GM06990 (cell line): ENCODE measurements around the gene DNALI1.

Source experiments
- DNase-seq: peaks from one replicate; pipeline ENCODE4 v3.0.0-alpha.2; 2011; ENCODE audit not compliant: insufficient read length; ENCODE audit errors: extremely low read depth
- H3K27me3 ChIP-seq: replicated peaks from 2 replicates; pipeline ENCODE4 v1.6.0; 2011; ENCODE audit warnings: low read length; ENCODE audit not compliant: control insufficient read depth, insufficient read depth
- H3K36me3 ChIP-seq: 2 replicates; pipeline ENCODE4 v1.5.1; 2011; ENCODE audit warnings: low read length; ENCODE audit not compliant: control insufficient read depth, insufficient read depth
- H3K4me3 ChIP-seq: replicated peaks from 2 replicates; pipeline ENCODE4 v1.5.1; 2011; ENCODE audit warnings: low read depth, mild to moderate bottlenecking, control low read depth, low read length
- TF ChIP-seq, protein P1 (sequence below): IDR thresholded peaks from 2 replicates; pipeline ENCODE4 v1.5.1; 2011; ENCODE audit warnings: low read length, control low read depth, mild to moderate bottlenecking, inconsistent platforms; ENCODE audit not compliant: insufficient read depth, poor library complexity, severe bottlenecking

DNALI1 gene

DNA sequence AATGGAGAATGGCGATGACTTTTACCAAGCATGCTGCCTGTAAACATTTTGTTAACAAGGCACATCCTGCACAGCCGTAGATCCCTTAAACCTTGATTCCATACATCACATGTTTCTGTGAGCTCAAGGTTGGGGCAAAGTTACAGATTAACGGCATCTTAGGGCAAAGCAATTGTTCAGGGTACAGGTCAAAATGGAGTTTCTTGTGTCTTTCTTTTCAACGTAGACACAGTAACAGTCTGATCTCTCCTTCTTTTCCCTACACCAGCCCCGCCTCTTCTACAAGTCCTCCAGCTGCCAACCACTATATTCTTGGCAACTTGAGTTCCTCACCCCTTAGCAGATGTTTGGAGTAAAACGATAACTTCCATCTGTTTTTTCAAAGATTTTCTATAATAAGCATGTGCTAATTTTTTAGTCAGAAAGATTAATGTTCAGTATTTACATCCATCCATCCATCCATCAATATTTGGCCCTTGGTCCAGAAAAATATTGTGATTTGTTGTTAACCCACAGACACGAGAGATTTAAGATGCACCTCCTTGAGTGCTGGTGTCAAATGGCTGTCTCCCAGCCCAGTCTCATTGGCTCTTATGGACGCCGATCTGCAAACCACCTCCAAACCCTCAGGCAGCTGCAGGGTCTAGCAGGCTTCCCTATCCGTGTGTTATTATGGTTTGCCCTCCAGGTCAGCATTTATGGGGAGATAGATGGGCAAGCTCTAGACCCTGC is 3.8 kb downstream of the DNALI1 start:
- peaks cover 6% of the 10 kb centered on the region for H3K36me3 ChIP-seq
- TF ChIP-seq, protein P1, sequence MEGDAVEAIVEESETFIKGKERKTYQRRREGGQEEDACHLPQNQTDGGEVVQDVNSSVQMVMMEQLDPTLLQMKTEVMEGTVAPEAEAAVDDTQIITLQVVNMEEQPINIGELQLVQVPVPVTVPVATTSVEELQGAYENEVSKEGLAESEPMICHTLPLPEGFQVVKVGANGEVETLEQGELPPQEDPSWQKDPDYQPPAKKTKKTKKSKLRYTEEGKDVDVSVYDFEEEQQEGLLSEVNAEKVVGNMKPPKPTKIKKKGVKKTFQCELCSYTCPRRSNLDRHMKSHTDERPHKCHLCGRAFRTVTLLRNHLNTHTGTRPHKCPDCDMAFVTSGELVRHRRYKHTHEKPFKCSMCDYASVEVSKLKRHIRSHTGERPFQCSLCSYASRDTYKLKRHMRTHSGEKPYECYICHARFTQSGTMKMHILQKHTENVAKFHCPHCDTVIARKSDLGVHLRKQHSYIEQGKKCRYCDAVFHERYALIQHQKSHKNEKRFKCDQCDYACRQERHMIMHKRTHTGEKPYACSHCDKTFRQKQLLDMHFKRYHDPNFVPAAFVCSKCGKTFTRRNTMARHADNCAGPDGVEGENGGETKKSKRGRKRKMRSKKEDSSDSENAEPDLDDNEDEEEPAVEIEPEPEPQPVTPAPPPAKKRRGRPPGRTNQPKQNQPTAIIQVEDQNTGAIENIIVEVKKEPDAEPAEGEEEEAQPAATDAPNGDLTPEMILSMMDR, result no peak
- no peaks in the 10 kb centered on the region for H3K27me3 ChIP-seq
- no peak for DNase-seq
- H3K4me3 ChIP-seq, result no peak overlapping the region

DNA sequence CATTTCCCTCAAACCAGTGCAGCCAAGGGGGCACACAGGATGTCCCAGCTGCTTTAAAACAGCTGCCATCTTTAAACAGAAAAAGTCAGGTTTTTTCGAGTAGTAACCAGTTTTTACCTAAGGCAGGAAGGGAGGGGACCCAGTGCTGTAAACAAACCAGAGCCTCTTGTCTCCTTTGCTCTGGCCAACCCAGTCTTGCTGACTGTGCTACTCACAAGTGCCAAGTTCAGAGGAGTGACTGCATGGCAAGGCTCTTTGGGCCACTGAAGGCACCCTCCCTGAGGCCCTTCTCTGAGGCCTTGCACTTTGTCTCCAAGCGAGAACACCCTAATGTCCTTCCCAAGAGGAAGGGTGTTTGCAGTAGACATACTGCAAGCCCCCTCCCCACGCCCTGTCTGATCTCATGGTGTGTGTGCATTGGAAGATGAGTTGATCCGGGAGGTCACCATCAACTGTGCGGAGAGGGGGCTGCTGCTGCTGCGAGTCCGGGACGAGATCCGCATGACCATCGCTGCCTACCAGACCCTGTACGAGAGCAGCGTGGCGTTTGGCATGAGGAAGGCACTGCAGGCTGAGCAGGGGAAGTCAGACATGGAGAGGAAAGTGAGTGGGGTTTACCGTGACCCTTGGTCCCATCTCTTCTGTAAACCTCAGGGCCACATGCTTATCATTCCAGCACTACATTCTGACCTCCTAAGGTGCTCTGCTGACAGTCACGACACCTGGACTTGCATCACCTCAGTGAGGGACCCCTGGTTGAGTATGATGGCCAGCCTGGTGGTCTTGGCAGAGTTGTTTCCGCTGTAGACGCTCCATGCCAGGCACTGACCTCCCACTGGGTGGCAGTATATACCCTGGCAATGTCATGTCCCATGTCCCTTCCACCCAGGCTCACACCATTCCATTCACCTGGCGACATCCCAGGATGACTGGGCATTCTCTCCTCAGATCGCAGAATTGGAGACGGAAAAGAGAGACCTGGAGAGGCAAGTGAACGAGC is 4.7 kb downstream of the DNALI1 start:
- Histone ChIP-seq H3K4me3 (no peak overlapping the region), H3K27me3 (no peaks in the 10 kb centered on the region), H3K36me3 (peaks cover 12% of the 10 kb centered on the region)
- TF ChIP-seq, protein P1, result peak; percentile 61
- DNase-seq, result no peak

DNA sequence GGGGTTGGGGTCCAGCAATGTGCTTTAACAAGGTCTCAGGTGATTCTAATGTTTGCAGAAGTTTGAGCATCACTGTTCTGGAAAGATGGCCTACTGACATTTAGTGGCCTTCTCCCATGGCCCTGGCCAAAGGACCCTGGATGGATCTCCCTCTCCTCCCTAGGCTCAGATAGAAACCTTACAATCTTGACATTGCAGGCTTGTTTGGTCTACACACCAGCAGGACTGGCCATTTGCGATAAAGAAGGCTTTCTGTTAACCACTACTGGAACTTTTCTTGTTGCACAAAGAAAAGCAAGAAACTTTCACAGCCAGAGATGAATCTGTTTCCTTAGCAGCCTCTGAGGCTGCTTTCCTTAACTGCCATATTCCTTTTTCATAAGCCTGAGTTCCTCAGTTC is 6.2 kb downstream of the DNALI1 start:
- peaks cover 19% of the 10 kb centered on the region for H3K36me3 ChIP-seq

DNA sequence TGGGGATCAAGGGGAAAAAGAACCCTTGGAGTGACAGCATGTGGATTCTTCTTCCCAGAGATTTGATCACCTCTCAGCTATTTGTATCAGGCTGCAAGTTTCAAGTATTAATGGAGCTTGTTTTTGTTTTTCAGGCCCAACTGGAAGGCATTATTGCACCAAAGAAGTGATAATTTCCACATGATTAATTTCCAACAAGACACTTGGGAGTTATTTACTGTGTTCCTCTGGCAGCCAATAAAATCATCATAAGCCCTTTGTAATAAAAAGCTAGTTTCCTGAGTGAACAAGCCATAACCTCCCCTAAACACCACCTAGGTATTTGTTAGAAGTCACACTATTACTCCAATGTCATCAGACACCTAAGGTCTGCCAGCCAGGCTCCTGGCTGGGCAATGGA is 8.2 kb downstream of the DNALI1 start:
- TF ChIP-seq, protein P1, result no peak
- Histone ChIP-seq H3K4me3 (no peak overlapping the region), H3K27me3 (no peaks in the 10 kb centered on the region), H3K36me3 (peaks cover 23% of the 10 kb centered on the region)
- no peak for DNase-seq

More for the DNA sequence above, 6.2 kb downstream of the DNALI1 start:
- DNase-seq, result no peak
- TF ChIP-seq, protein P1, result no peak
- Histone ChIP-seq H3K27me3 (no peaks in the 10 kb centered on the region), H3K4me3 (no peak overlapping the region)

DNA sequence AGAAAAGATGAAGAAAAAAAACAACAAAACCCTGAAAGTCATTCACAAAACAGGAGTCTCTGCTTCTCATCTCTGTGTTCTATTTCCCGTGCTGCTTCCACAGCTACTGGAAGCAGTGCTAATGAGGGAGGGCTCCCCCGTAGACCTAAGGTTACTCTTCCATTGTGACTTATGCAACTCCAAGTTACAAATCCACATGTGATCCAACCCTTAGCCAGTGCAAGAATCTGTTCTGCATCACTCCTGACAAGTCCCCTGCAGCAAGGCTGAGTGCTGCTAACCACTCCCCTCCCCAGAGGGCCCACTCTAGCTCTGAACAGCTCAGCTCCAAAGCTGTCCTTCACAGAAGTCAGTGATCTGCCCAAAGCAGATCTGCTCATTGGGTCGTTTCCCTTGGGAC is 10.3 kb downstream of the DNALI1 start:
- Histone ChIP-seq H3K27me3 (no peaks in the 10 kb centered on the region), H3K4me3 (no peak overlapping the region), H3K36me3 (peaks cover 26% of the 10 kb centered on the region)
- TF ChIP-seq, protein P1, result no peak
- no peak for DNase-seq
